Activated CD4-positive, alpha-beta T cell treated with anti-CD3 and anti-CD28 coated beads for 24 hours (primary cell): Measurements from ENCODE around the gene COX5A.
"Not testable (repeated sequence)": the region's sequence is repeated elsewhere in the genome, so short reads cannot be mapped to it uniquely, and the experiment has no call there.

ENCODE experiments used
- DNase-seq, 2 donors: peaks; one replicate each; pipeline ENCODE4 v3.0.0-alpha.2; 2020; ENCODE audit warnings: low read depth in 2 of 2

COX5A gene

DNA sequence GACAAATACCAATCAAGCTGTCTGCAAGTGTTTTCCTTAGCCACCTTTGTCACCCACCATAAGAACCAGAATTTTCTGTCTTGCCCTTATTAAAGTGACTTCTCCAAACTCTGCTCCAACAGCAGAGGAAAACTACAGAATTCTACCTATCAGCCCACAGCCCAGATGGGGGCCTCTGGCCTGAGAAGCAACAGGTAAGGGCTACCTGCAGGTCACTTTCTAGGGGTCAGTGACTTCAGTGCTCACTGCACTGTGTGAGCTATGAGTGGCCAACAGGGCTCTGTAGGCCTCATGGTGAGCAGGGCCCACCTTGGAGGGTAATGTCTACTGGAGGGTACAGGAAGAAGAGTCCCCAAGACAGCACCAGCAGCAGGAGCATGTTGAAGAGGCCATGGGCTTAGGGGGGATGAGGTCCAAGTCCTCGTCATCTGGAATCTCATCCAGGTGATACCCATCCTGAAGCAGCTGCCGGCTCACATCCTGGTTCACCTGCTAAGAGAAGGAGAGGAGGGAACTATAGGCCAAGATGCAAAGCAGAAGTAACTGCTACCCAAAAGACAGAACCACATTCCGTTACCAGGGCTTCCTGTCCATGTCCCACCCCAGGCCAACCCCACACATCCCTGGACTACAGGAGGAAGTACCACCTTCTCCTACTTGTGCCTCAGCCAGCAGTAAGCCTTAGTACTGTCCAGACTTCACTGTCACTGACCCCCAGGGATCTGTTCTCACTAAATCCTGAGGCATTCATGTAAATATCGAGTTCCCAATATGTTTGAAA, 35.4 kb downstream of the COX5A start:
- no peak for DNase-seq

DNA sequence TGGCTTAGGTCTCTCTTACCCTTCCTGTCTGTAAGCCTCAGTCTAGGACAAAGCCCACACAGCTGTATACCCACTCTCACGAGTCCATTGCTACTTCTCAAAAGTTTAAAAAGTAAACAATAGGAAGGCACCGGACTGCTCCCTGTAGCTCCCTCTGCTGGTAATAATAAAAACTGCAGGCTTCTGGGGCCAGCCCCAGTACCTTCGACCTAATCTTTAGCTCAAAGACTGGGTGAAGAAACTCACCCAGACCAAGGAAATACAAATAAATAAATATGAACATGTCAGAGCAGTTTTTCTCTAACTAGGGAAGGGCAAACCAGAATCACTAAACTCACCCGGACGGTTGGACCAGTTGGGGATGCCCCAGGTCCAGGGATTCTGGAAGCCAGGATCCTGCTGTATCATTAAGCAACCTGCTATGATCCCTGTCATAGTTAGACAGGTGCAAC, 36.2 kb downstream of the COX5A start:
- DNase-seq = peak; percentile 45 to 47

DNA sequence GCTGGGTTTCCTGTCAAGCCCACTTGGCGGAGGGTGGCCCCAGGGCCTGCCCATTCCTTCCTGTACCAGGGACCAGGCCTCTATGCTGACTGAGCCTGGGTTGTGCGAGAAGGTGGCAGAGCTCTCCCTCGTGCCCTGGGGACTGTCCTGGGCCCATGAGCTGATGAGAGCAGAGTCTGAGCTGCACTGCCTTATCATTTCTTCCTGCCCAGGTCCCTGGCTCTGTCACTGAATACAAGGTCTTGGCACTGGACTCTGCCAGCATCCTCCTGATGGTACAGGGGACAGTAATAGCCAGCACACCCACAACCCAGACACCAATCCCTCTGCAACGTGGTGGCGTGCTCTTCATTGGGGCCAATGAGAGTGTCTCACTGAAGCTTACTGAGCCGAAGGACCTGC, 40.6 kb downstream of the COX5A start:
- DNase-seq = no peak

DNA sequence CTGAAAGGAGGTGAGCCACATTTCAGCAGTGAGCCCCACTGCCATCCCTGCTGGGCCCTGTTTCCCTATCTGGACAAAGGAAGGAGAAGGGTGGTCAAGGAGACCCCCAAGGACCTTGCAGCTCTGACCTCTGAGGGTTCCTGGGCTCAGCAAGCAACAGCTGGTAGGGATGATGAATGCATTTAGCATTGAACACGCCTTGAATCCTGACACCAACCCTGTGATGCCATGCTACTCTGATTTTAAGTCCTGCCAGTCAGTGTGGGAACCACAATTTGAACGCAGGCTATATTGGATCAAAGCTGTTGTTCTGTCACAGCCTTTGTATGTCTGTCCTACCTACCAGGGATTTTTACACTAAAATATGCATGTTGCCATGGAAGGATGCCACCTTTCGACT, 41.6 kb downstream of the COX5A start:
- DNase-seq = no peak

DNA sequence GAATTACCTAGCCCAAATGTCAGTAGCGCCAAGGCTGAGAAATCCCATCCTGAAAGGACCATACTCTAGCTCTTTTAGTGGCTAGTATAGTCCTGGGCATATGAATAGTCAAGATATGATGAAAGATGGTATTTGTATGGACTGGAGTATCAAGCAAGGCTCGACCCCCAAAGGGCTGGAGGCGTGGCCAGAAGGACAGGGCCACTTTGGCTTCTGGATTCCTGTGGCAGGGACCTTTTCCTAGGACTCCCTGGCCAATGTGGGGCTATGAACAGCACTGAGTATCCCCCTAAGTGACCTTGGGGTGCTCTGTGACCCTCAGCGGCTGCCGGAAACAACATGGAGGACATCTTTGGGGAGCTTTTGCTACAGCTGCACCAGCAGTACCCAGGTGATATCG, 42.0 kb downstream of the COX5A start:
- DNase-seq = no peak

DNA sequence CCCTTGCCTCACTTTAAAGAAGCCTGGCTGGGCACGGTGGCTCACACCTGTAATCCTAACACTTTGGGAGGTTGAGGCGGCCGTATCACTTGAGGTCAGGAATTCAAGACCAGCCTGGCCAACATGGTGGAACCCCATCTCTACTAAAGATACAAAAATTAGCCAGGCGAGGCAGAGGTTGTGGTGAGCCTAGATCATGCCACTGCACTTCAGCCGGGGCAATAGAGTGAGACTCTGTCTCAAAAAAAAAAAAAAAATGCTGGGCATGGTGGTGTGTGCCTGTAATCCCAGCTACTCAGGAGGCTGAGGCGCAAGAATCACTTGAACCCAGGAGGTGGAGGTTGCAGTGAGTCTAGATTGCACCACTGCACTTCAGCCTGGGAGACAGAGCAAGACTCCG, 43.5 kb downstream of the COX5A start:
- DNase-seq = not testable (repeated sequence)

DNA sequence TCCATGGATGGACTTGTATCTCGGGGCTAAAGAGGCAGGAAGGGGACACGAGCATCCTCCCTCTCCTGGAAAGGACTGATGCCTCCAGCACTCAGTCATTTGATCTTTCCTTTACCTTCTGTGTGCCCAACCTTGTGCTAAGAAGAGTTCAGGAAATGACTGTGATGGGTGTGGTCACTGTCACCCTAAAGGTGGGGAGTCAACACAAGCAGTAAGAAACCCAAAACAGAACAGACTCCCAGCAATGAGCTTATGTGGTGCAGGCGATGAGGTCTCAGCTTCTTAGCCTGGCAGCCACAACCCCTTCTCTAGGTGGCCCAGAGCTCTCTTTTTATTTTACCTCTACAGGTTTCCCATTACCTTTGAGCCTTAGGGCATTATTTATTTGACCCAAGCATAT, 44.2 kb downstream of the COX5A start:
- DNase-seq = no peak

DNA sequence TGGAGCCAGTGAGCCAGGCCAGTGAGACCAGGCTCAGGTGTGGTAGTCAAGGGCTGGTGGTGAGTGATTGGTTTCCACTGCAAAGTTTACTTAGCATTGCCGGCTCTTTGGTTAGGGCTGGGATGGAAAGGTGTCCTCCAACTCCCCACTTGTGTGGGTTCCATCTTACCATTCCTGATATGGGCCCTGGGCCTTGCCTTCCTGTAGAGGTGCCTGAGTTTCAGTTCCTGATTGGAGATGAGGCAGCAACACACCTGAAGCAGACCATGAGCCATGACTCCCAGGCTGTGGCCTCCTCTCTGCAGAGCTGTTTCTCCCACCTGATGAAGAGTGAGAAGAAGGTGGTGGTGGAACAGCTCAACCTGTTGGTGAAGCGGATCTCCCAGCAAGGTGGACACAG, 44.9 kb downstream of the COX5A start:
- no peak for DNase-seq

DNA sequence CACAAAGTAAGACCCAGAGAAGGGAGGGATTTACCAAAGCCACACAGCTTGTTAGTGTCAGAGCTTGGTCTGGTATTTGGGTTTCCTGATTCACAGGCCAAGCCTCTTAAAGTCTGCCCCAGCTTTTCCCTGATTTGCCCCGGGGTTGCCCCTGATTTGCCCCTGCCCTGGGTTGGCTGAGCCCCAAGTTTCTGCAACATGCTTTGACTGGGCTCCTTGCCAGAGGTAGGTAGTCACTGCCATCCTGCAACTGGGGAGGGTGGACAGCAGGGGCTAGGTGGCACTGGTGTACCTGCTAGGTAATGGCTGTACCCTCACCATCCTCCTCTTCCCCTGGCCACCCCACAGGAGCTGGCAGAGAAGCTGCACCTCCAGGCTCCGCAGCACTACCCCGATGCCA, 45.6 kb downstream of the COX5A start:
- DNase-seq = no peak

- no peak for DNase-seq
Measured at GRCh38 chr15:74891469-74891868, 46.4 kb downstream of the COX5A start.

GRCh38 chr15:74890665-74890960, 47.3 kb downstream of the COX5A start:
- DNase-seq = no peak

- DNase-seq = peak; percentile 77 to 88
Measured at GRCh38 chr15:74889883-74890664, 47.8 kb downstream of the COX5A start, which contains the start of gene MPI. Gene MPI, plus strand, starts transcription at chr15:74890042. Its CDS starts 32 bp downstream, at chr15:74890074.

GRCh38 chr15:74889390-74889882, 48.4 kb downstream of the COX5A start:
- DNase-seq = no peak

DNA sequence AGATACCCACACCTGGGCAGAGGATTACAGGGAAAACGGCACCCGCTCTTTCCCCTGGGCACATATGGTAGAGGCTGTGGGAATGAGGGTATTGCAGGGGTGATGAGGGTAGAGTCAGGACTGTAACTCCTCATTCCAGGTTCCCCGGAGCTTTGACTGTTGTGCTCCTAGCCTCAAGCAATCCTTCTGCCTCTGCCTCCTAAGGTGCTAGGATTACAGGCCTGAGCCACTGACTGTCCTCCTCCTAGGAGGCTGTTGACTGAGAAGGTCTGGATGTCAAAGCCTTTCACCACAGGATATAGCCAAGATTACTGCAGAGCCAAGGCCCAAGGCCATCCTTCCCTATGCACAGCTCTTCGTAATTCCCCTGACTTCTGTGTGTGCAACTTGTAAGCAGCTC, 49.2 kb downstream of the COX5A start:
- DNase-seq = no peak

GRCh38 chr15:74887537-74888193, 50.2 kb downstream of the COX5A start:
- DNase-seq = not testable (repeated sequence)

GRCh38 chr15:74885461-74885860, 52.4 kb downstream of the COX5A start:
- no peak for DNase-seq

- DNase-seq = no peak
Measured at GRCh38 chr15:74884428-74885223, 53.2 kb downstream of the COX5A start.

DNA sequence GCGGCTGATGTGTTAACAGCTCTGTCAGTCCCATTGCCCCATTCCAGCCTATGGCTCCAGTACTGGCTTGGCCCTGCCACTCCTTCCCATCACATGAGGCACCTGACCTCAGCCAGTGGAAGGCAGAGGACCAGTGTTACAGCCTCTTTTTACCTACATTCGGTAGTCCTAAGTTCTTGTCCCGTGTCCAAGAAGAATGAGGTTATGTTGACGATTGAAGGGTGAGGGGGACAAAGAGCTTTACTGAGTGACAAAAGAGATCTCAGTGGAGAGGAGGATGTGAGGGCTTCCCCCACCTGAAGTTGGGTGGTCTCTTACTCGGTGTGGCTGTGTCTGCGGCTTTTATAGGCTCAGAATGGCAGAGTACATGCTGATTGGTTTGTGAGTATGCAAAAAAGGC, 55.3 kb downstream of the COX5A start:
- DNase-seq = no peak

DNA sequence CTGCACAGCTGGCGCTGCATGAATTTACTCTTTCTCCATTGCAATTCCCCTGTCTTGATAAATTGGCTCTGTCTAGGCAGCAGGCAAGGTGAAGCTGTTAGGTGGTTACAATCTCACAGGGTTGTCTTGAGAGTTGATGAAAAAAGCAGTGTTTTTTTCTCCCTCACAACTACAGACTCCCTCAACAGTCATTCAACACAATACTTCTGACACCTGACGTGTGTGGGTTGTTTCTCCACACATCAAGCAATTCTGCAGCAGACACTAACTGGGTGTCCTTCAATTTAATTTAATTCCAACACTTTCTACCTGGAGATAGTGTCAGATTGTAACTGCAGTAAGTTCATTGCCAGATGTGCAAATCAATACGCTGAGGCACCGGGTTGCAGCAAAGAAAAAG, 59.6 kb downstream of the COX5A start:
- DNase-seq = no peak

DNA sequence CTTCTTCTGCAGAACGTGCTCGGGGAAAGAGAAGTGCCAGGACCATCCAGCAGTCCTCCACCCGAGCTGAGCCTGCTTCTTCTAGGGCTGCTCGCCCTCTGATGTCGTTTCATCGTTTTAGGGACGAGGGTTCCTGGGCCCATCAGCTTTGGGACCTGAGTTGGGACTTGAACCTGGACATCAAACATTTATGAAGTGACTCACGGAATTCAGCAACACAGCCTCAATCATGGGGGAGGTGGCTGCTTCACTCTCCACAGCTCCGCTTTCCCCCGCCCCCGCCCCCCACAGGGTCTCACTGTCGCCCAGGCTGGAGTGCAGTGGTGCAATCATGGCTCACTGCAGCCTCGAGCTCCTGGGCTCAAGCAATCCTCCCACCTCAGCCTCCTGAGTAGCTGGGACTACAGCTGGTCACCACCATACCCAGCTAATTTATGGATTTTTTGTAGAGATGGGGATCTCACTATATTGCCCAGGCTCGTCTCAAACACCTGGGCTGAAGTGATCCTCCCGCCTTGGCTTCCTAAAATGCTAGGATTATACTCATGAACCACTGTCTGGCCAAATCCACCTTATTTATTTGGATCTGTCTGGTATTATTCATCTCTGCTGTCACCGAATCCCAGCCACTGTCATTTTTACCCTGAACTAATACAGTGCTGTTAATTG, 64.0 kb downstream of the COX5A start:
- no peak for DNase-seq
